Measurements from ENCODE around the gene IDUA. TPM values are rescaled to one million over a fixed set of nuclear protein-coding genes. Genes with fewer than 3 reads are reported as not detected.

IDUA gene
- total and polyA plus RNA-seq, 2 donors (not counting 1 experiment from before 2014, with no cell fraction given), result 57.0 to 67.4 TPM

GRCh38 chr4:952881-953573 is 33.8 kb upstream of the IDUA start:
- POLR2A ChIA-PET, result no interaction called here
- DNase-seq, result no peak
- no peak overlapping the region for H3K27ac Mint-ChIP-seq

GRCh38 chr4:953574-953915 is 33.3 kb upstream of the IDUA start:
- Mint-ChIP-seq H3K4me1 (no peaks in the 10 kb centered on the region), H3K27ac (no peak overlapping the region), H3K9me3 (ENCODE audit: insufficient read depth) (no peaks in the 10 kb centered on the region), H3K27me3 (no peaks in the 10 kb centered on the region), H3K4me3 (no peak overlapping the region)
- Histone ChIP-seq H3K4me2 (replicated peaks; ENCODE audit: low read depth, low read length, poor library complexity, severe bottlenecking) (no peak overlapping the region), H3K4me3 (ENCODE audit: control extremely low read depth in 1 of 5, extremely low read depth in 1 of 5, insufficient read depth in 1 of 5, low read depth in 2 of 5, low read length in 4 of 5) (no peak overlapping the region), H3K9ac (ENCODE audit: low read length) (no peak overlapping the region), H3K79me2 (ENCODE audit: control insufficient read depth, insufficient read depth, low read length) (peaks cover 8% of the 10 kb centered on the region), H4K20me1 (ENCODE audit: control insufficient read depth, insufficient read depth, low read length, poor library complexity, severe bottlenecking) (peaks cover 30% of the 10 kb centered on the region), H3K27me3 (replicated peaks in 1 of 4; ENCODE audit: control extremely low read depth in 1 of 4, control insufficient read depth in 3 of 4, insufficient read depth in 4 of 4, low read length in 3 of 4) (no peaks in the 10 kb centered on the region), H3K36me3 (replicated peaks in 1 of 2; ENCODE audit: control extremely low read depth in 1 of 2, control insufficient read depth in 1 of 2, extremely low read depth in 1 of 2, insufficient read depth in 2 of 2, low read length in 1 of 2) (peaks cover 0 to 26% of the 10 kb centered on the region in 2 experiments), H3K27ac (ENCODE audit: low read length in 2 of 2) (no peak overlapping the region), H3K9me3 (ENCODE audit: control extremely low read depth in 1 of 3, control insufficient read depth in 2 of 3, insufficient read depth in 1 of 3, low read length in 2 of 3) (peaks cover 0 to 5% (median 0%) of the 10 kb centered on the region in 3 donors), H2AFZ (ENCODE audit: insufficient read depth, low read depth, low read length, poor library complexity, severe bottlenecking) (no peak overlapping the region), H3K4me1 (ENCODE audit: control insufficient read depth in 2 of 2, insufficient read depth in 2 of 2, low read length in 2 of 2) (no peaks in the 10 kb centered on the region)
- POLR2A ChIA-PET, result no interaction called here
- DNase-seq (no peak), ATAC-seq (ENCODE audit: low read depth) (no peak)
- CTCF ChIA-PET, result no interaction called here
- 98% methylated on average over 11 of the region's 13 CpGs for WGBS (ENCODE audit: insufficient coverage)
- TF ChIP-seq CTCF (IDR thresholded peaks at IDR 0.05), result no peak
- no peak for TF ChIP-seq EZH2 (IDR thresholded peaks at IDR 0.05; ENCODE audit: borderline replicate concordance, insufficient read depth, low read depth, low read length, poor library complexity, severe bottlenecking)
- intact Hi-C loops (cut with micrococcal nuclease), result no loop called here

More at GRCh38 chr4:952881-953573, 33.8 kb upstream of the IDUA start:
- H3K4me3 Mint-ChIP-seq, result no peak overlapping the region
- Histone ChIP-seq H3K9me3 (ENCODE audit: control extremely low read depth in 1 of 3, control insufficient read depth in 2 of 3, insufficient read depth in 1 of 3, low read length in 2 of 3) (peaks cover 0 to 5% (median 0%) of the 10 kb centered on the region in 3 donors), H3K4me1 (ENCODE audit: control insufficient read depth in 2 of 2, insufficient read depth in 2 of 2, low read length in 2 of 2) (no peaks in the 10 kb centered on the region), H4K20me1 (ENCODE audit: control insufficient read depth, insufficient read depth, low read length, poor library complexity, severe bottlenecking) (peaks cover 35% of the 10 kb centered on the region), H3K36me3 (replicated peaks in 1 of 2; ENCODE audit: control extremely low read depth in 1 of 2, control insufficient read depth in 1 of 2, extremely low read depth in 1 of 2, insufficient read depth in 2 of 2, low read length in 1 of 2) (peaks cover 0 to 29% of the 10 kb centered on the region in 2 experiments), H2AFZ (ENCODE audit: insufficient read depth, low read depth, low read length, poor library complexity, severe bottlenecking) (no peak overlapping the region), H3K4me2 (replicated peaks; ENCODE audit: low read depth, low read length, poor library complexity, severe bottlenecking) (no peak overlapping the region), H3K79me2 (ENCODE audit: control insufficient read depth, insufficient read depth, low read length) (peaks cover 13% of the 10 kb centered on the region), H3K27ac (ENCODE audit: low read length in 2 of 2) (no peak overlapping the region), H3K27me3 (replicated peaks in 1 of 4; ENCODE audit: control extremely low read depth in 1 of 4, control insufficient read depth in 3 of 4, insufficient read depth in 4 of 4, low read length in 3 of 4) (no peaks in the 10 kb centered on the region), H3K4me3 (ENCODE audit: control extremely low read depth in 1 of 5, extremely low read depth in 1 of 5, insufficient read depth in 1 of 5, low read depth in 2 of 5, low read length in 4 of 5) (no peak overlapping the region), H3K9ac (ENCODE audit: low read length) (no peak overlapping the region)
- TF ChIP-seq CTCF (IDR thresholded peaks at IDR 0.05) (no peak), EZH2 (IDR thresholded peaks at IDR 0.05; ENCODE audit: borderline replicate concordance, insufficient read depth, low read depth, low read length, poor library complexity, severe bottlenecking) (no peak)
- CTCF ChIA-PET, result no interaction called here
- WGBS (ENCODE audit: insufficient coverage), result 97% methylated on average over 28 of the region's 28 CpGs
- no peaks in the 10 kb centered on the region for H3K9me3 Mint-ChIP-seq (ENCODE audit: insufficient read depth)
- no peak for ATAC-seq (ENCODE audit: low read depth)
- H3K27me3 Mint-ChIP-seq, result no peaks in the 10 kb centered on the region
- intact Hi-C loops (cut with micrococcal nuclease), result no loop called here
- H3K4me1 Mint-ChIP-seq, result no peaks in the 10 kb centered on the region

All from B cell (primary cell).